GM06990 (cell line): ENCODE results near the gene MYT1.

ENCODE experiments used
- DNase-seq: peaks from one replicate; pipeline ENCODE4 v3.0.0-alpha.2; 2011; ENCODE audit not compliant: insufficient read length; ENCODE audit errors: extremely low read depth
- H3K27me3 ChIP-seq: replicated peaks from 2 replicates; pipeline ENCODE4 v1.6.0; 2011; ENCODE audit warnings: low read length; ENCODE audit not compliant: control insufficient read depth, insufficient read depth
- H3K36me3 ChIP-seq: 2 replicates; pipeline ENCODE4 v1.5.1; 2011; ENCODE audit warnings: low read length; ENCODE audit not compliant: control insufficient read depth, insufficient read depth
- H3K4me3 ChIP-seq: replicated peaks from 2 replicates; pipeline ENCODE4 v1.5.1; 2011; ENCODE audit warnings: low read depth, mild to moderate bottlenecking, control low read depth, low read length
- TF ChIP-seq, protein P1 (sequence below): IDR thresholded peaks from 2 replicates; pipeline ENCODE4 v1.5.1; 2011; ENCODE audit warnings: low read length, control low read depth, mild to moderate bottlenecking, inconsistent platforms; ENCODE audit not compliant: insufficient read depth, poor library complexity, severe bottlenecking

Gene MYT1

DNA sequence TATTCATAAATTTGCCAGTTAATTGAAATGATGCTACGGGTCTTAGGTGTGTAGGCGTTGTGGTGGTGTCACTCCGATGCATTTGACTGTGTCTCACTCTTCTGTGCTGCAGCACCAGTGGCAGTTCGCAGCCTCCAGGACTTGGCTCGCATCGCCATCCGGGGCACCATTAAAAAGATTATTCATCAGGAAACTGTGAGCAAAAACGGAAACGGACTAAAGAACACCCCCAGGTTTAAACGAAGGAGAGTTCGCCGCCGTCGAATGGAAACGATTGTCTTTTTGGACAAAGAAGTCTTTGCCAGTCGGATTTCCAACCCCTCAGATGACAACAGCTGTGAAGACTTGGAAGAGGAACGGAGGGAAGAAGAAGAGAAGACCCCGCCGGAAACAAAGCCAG, 108.9 kb downstream of the MYT1 start:
- Histone ChIP-seq H3K4me3 (no peak overlapping the region), H3K27me3 (no peaks in the 10 kb centered on the region), H3K36me3 (peaks cover 3% of the 10 kb centered on the region)
- TF ChIP-seq, protein P1, sequence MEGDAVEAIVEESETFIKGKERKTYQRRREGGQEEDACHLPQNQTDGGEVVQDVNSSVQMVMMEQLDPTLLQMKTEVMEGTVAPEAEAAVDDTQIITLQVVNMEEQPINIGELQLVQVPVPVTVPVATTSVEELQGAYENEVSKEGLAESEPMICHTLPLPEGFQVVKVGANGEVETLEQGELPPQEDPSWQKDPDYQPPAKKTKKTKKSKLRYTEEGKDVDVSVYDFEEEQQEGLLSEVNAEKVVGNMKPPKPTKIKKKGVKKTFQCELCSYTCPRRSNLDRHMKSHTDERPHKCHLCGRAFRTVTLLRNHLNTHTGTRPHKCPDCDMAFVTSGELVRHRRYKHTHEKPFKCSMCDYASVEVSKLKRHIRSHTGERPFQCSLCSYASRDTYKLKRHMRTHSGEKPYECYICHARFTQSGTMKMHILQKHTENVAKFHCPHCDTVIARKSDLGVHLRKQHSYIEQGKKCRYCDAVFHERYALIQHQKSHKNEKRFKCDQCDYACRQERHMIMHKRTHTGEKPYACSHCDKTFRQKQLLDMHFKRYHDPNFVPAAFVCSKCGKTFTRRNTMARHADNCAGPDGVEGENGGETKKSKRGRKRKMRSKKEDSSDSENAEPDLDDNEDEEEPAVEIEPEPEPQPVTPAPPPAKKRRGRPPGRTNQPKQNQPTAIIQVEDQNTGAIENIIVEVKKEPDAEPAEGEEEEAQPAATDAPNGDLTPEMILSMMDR = no peak
- no peak for DNase-seq

- no peaks in the 10 kb centered on the region for H3K27me3 ChIP-seq
- TF ChIP-seq, protein P1 = no peak
- H3K4me3 ChIP-seq = no peak overlapping the region
- peaks cover 2% of the 10 kb centered on the region for H3K36me3 ChIP-seq
- DNase-seq = no peak
Observed at GRCh38 chr20:64276817-64277216, 112.6 kb downstream of the MYT1 start.

DNA sequence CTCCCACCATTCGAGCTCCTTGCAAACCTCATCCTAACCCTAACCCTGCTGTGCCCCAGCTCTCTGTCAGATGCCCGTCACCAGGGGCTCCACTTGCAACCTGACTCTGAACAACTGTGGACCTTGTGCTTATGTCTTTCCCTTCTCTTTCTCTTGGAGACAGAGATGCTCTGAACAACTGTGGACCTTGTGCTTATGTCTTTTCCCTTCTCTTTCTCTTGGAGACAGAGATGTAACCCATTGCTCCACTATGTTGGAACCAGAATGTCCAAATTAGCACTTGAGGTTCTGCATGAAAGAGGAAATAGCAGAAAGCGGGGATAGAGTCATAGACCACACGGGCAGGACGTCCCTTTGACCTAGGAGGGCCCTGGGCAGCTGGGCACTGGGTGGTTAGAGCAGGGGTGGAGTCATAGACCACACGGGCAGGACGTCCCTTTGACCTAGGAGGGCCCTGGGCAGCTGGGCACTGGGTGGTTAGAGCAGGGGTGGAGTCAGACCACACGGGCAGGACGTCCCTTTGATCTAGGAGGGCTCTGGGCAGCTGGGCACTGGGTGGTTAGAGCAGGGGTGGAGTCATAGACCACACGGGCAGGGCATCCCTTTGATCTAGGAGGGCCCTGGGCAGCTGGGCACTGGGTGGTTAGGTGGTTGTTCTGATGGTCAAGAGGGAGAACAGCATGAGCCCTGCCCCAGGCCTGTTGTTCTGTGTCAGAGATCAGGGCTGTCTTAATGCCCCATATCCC, 113.5 kb downstream of the MYT1 start:
- Histone ChIP-seq H3K27me3 (no peaks in the 10 kb centered on the region), H3K36me3 (peaks cover 2% of the 10 kb centered on the region), H3K4me3 (no peak overlapping the region)
- TF ChIP-seq, protein P1 = no peak
- DNase-seq = no peak

GRCh38 chr20:64278317-64278681, 114.0 kb downstream of the MYT1 start:
- TF ChIP-seq, protein P1 = no peak
- peaks cover 2% of the 10 kb centered on the region for H3K36me3 ChIP-seq
- no peak for DNase-seq
- no peaks in the 10 kb centered on the region for H3K27me3 ChIP-seq
- no peak overlapping the region for H3K4me3 ChIP-seq

DNA sequence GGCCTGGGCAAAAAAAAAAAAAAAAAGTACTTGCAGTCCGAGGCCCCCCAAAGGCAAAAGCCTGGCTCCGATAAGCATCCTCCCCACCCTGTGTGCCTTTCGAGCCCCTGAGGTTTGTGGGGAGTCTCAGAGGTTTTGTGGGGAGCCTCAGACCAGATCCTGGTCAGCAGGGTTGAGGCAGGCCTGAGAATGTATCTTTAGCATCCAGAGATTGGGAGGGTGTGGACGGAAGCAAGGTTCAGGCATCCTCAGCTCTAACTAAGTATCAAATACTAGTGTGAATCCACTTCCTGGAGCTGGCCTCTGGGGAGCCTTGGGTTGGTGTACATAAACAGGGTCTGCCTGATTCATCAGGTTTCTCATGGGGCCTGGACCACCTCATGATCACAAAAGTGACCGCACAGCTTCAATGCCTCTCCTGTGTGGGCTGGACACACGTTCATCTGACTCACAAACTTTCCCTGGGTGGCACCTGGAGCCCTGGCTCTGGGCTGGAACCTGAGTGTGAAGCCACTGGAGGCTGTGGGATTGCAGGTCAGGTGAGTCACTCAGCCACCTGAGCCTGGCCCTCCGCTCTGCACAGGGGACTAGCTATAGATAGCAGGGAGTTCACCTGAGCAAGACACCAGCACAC, 115.7 kb downstream of the MYT1 start:
- H3K36me3 ChIP-seq = no peaks in the 10 kb centered on the region
- H3K27me3 ChIP-seq = no peaks in the 10 kb centered on the region
- TF ChIP-seq, protein P1 = no peak
- DNase-seq = no peak
- no peak overlapping the region for H3K4me3 ChIP-seq
